A673 (cell line): ENCODE results near the gene AKT3.

Experiments used
- EZH2 ChIP-seq: fragments of 200-600 bp; sonication (generic); IDR thresholded peaks from 2 replicates; pipeline ENCODE4 v1.6.1; 2017; ENCODE audit warnings: borderline replicate concordance, low read depth, mild to moderate bottlenecking, mixed read lengths, antibody characterized with exemption, low read length; ENCODE audit not compliant: poor library complexity, severe bottlenecking
- TF ChIP-seq, protein P1 (sequence below): fragments of 300-800, 200-600 bp; sonication (generic); conservative IDR thresholded peaks from 2 replicates; pipeline ENCODE4 v1.5.1; 2017; ENCODE audit warnings: low read depth, mild to moderate bottlenecking, antibody characterized with exemption, low read length, moderate library complexity, mixed read lengths

- TF ChIP-seq, protein P1, sequence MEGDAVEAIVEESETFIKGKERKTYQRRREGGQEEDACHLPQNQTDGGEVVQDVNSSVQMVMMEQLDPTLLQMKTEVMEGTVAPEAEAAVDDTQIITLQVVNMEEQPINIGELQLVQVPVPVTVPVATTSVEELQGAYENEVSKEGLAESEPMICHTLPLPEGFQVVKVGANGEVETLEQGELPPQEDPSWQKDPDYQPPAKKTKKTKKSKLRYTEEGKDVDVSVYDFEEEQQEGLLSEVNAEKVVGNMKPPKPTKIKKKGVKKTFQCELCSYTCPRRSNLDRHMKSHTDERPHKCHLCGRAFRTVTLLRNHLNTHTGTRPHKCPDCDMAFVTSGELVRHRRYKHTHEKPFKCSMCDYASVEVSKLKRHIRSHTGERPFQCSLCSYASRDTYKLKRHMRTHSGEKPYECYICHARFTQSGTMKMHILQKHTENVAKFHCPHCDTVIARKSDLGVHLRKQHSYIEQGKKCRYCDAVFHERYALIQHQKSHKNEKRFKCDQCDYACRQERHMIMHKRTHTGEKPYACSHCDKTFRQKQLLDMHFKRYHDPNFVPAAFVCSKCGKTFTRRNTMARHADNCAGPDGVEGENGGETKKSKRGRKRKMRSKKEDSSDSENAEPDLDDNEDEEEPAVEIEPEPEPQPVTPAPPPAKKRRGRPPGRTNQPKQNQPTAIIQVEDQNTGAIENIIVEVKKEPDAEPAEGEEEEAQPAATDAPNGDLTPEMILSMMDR = no peak
- no peak for TF ChIP-seq EZH2
Measured at GRCh38 chr1:243725846-243726245, 124.2 kb downstream of the AKT3 start.
